GM10248 (cell line): ENCODE data around the gene FBP2.

ENCODE experiments used
- CTCF ChIA-PET: fragments of 300-600 bp; sonication (Branson Sonifier 250); formaldehyde crosslinking; extraction: SDS; loops from one replicate; lab custom pipeline; 2021; ENCODE audit warnings: antibody characterized with exemption; lab: Yijun Ruan, JAX
- POLR2A ChIA-PET: fragments of 350-650 bp; sonication (Branson Sonifier 250); formaldehyde crosslinking; extraction: SDS; loops from one replicate; lab custom pipeline; 2020; ENCODE audit warnings: antibody characterized with exemption; lab: Yijun Ruan, JAX
- DNase-seq: peaks from one replicate; pipeline ENCODE4 v3.0.0; 2012; ENCODE audit errors: extremely low spot score
- CTCF ChIP-seq: IDR thresholded peaks from 2 replicates; pipeline ENCODE4 v1.5.1; 2012; ENCODE audit warnings: mild to moderate bottlenecking, low read depth; ENCODE audit errors: extremely low read depth, missing control alignments, control extremely low read depth

FBP2 gene

GRCh38 chr9:94638335-94639060, 44.9 kb upstream of the FBP2 start:
- TF ChIP-seq CTCF, result no peak
- no peak for DNase-seq
- ChIA-PET POLR2A (no interaction called here), CTCF (interaction anchor here (0.8 to 1.5 kb wide), 2 partner anchors 11 to 15 kb away, joined by 3 to 6 read pairs; no protein-coding TSS in a partner anchor)

GRCh38 chr9:94632737-94633136, 39.1 kb upstream of the FBP2 start:
- no peak for TF ChIP-seq CTCF
- CTCF ChIA-PET, result interaction anchor here (1.0 kb wide), 1 partner anchor 9 kb away, joined by 3 read pairs; no protein-coding TSS in a partner anchor
- DNase-seq, result no peak
- POLR2A ChIA-PET, result no interaction called here

- POLR2A ChIA-PET, result no interaction called here
These were observed 38.0 kb upstream of the FBP2 start for GRCh38 chr9:94631599-94631998.

GRCh38 chr9:94630833-94631232, 37.2 kb upstream of the FBP2 start:
- no peak for DNase-seq
- TF ChIP-seq CTCF, result no peak
- POLR2A ChIA-PET, result no interaction called here
- CTCF ChIA-PET, result interaction anchor here (0.7 to 1.1 kb wide), 2 partner anchors 27 to 56 kb away, joined by 3 read pairs; no protein-coding TSS in a partner anchor

More at GRCh38 chr9:94631599-94631998, 38.0 kb upstream of the FBP2 start:
- CTCF ChIA-PET, result interaction anchor here (0.7 to 1.3 kb wide), 3 partner anchors 9 to 57 kb away, joined by 3 read pairs; no protein-coding TSS in a partner anchor
- TF ChIP-seq CTCF, result no peak
- no peak for DNase-seq

GRCh38 chr9:94630281-94630680, 36.7 kb upstream of the FBP2 start:
- TF ChIP-seq CTCF, result no peak
- ChIA-PET POLR2A (no interaction called here), CTCF (no interaction called here)
- no peak for DNase-seq

- POLR2A ChIA-PET, result no interaction called here
- DNase-seq, result no peak
- CTCF ChIA-PET, result interaction anchor here (1.1 kb wide), 1 partner anchor 24 kb away, joined by 3 read pairs; no protein-coding TSS in a partner anchor
- TF ChIP-seq CTCF, result no peak
These were observed 33.7 kb upstream of the FBP2 start for GRCh38 chr9:94627287-94627686.
